Measurements from ENCODE around the gene SMAD5. TPM values are rescaled to one million over a fixed set of nuclear protein-coding genes. Genes with fewer than 3 reads are reported as not detected.

The SMAD5 gene
- total and polyA plus RNA-seq, 2 of the 13 experiments (the other 11 are each of a cell fraction or from before 2014, with no cell fraction given) = 27.2 to 48.5 TPM

- CTCF ChIA-PET (ENCODE audit: low intra/inter-chr PET ratio, low total read pairs) = no interaction called here
- intact Hi-C loops (cut with micrococcal nuclease; ENCODE audit: unreplicated experiment) = no loop called here
- ATAC-seq = no peak
- no peaks in the 10 kb centered on the region for H3K27me3 ChIP-seq (ENCODE audit: control insufficient read depth in 1 of 2, insufficient read depth in 2 of 2, low read length in 2 of 2)
- no peaks in the 10 kb centered on the region; a peak in 1 of 5 replicates for H3K36me3 ChIP-seq (replicated peaks in 1 of 2; ENCODE audit: control insufficient read depth in 1 of 2, insufficient read depth in 2 of 2, low read length in 2 of 2)
- peaks cover 69% of the 10 kb centered on the region for H4K20me1 ChIP-seq (ENCODE audit: insufficient read depth, low read length)
- DNase-seq (ENCODE audit: low spot score) = no peak
- POLR2A ChIA-PET = no interaction called here
- no peak overlapping the region for H2AFZ ChIP-seq (ENCODE audit: low read length)
- H3K9me3 ChIP-seq (ENCODE audit: low read length) = no peaks in the 10 kb centered on the region
- no peak for TF ChIP-seq SIN3A (IDR thresholded peaks at IDR 0.05; ENCODE audit: borderline replicate concordance, low read depth, low read length)
- no peak for TF ChIP-seq ZNF720 (CRISPR knock-in tag; IDR thresholded peaks at IDR 0.05)
- no peak for TF ChIP-seq GTF3A (CRISPR knock-in tag; conservative IDR thresholded peaks at IDR 0.05)
- TF ChIP-seq HOXA3 (CRISPR knock-in tag; IDR thresholded peaks at IDR 0.05) = no peak
- TF ChIP-seq MAFF (IDR thresholded peaks at IDR 0.05; ENCODE audit: low read depth, low read length) = 0 out of 2 replicates have a peak, but pooled peaks have one; percentile 2
- no peak for TF ChIP-seq RFX3 (CRISPR knock-in tag; IDR thresholded peaks at IDR 0.05)
- TF ChIP-seq, protein P1, sequence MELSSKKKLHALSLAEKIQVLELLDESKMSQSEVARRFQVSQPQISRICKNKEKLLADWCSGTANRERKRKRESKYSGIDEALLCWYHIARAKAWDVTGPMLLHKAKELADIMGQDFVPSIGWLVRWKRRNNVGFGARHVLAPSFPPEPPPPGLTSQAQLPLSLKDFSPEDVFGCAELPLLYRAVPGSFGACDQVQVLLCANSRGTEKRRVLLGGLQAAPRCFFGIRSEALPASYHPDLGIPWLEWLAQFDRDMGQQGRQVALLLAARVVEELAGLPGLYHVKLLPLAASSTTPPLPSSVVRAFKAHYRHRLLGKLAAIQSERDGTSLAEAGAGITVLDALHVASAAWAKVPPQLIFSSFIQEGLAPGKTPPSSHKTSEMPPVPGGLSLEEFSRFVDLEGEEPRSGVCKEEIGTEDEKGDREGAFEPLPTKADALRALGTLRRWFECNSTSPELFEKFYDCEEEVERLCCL (CRISPR knock-in tag; IDR thresholded peaks at IDR 0.05; ENCODE audit: borderline replicate concordance) = no peak
- TF ChIP-seq ZNF543 (CRISPR knock-in tag; IDR thresholded peaks at IDR 0.05) = no peak
- H3K4me2 ChIP-seq (ENCODE audit: low read depth, low read length) = no peak overlapping the region
- peaks cover 99% of the 10 kb centered on the region for H3K79me2 ChIP-seq (ENCODE audit: insufficient read depth, low read length)
- no peak for FAIRE-seq
- H3K9ac ChIP-seq (ENCODE audit: insufficient read depth, low read depth, low read length) = no peak overlapping the region
- no peak overlapping the region for H3K4me3 ChIP-seq (replicated peaks in 1 of 3; ENCODE audit: insufficient read depth in 1 of 3, low read depth in 2 of 3, low read length in 3 of 3)
- no TSS peak for BruUV-seq (replicated peaks)
- in situ Hi-C loops (cut with HindIII; ENCODE audit: extremely low pct_ligation_motif_present, low pct_unique_long_range_greater_than_20kb) = no loop called here
- H3K27ac ChIP-seq (ENCODE audit: extremely low read length, insufficient read depth, low read length) = no peak overlapping the region
- peaks cover 66% of the 10 kb centered on the region for H3K4me1 ChIP-seq (ENCODE audit: insufficient read depth, low read length)
Measured at GRCh38 chr5:136141561-136141960, 8.9 kb downstream of the SMAD5 start.

DNA sequence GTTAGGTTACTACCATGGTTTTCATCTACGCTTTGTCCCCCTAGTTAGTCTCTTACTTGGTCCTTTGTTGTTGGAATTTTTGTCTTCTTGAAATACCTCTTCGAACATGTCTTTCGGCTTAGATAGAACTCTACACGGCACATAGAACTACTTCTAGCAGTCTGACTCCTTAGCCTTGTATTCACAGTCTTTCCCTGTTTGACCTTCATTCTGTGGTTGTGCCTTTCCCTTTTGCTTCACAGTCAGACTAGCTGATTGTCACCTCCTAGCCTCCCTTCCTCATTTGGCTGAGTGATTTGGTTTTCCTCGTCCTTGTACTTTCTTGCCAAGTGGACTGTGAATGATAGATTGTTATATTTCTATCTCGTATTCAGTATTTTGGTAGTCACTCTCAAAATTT is 10.7 kb downstream of the SMAD5 start:
- TF ChIP-seq SMC3 (IDR thresholded peaks at IDR 0.05; ENCODE audit: low read length) (no peak), NONO (IDR thresholded peaks at IDR 0.05) (no peak), NONO (CRISPR knock-in tag; conservative IDR thresholded peaks at IDR 0.05) (no peak), THAP11 (CRISPR knock-in tag; IDR thresholded peaks at IDR 0.05) (no peak), ZNF260 (CRISPR knock-in tag; IDR thresholded peaks at IDR 0.05; ENCODE audit: borderline replicate concordance, low read depth) (no peak), RXRA (CRISPR knock-in tag; IDR thresholded peaks at IDR 0.05) (no peak), MXD4 (CRISPR knock-in tag; IDR thresholded peaks at IDR 0.05) (no peak), CEBPB (IDR thresholded peaks at IDR 0.05; ENCODE audit: borderline replicate concordance, low read depth, low read length) (no peak), ZC3H13 (CRISPR knock-in tag; IDR thresholded peaks at IDR 0.05) (no peak), ZNF333 (CRISPR knock-in tag; IDR thresholded peaks at IDR 0.05; ENCODE audit: borderline replicate concordance) (no peak)
- TF ChIP-seq, protein P2, sequence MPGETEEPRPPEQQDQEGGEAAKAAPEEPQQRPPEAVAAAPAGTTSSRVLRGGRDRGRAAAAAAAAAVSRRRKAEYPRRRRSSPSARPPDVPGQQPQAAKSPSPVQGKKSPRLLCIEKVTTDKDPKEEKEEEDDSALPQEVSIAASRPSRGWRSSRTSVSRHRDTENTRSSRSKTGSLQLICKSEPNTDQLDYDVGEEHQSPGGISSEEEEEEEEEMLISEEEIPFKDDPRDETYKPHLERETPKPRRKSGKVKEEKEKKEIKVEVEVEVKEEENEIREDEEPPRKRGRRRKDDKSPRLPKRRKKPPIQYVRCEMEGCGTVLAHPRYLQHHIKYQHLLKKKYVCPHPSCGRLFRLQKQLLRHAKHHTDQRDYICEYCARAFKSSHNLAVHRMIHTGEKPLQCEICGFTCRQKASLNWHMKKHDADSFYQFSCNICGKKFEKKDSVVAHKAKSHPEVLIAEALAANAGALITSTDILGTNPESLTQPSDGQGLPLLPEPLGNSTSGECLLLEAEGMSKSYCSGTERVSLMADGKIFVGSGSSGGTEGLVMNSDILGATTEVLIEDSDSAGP (CRISPR knock-in tag; IDR thresholded peaks at IDR 0.05; ENCODE audit: borderline replicate concordance) = no peak
- Histone ChIP-seq H3K4me2 (ENCODE audit: low read depth, low read length) (no peak overlapping the region), H2AFZ (ENCODE audit: low read length) (no peak overlapping the region), H4K20me1 (ENCODE audit: insufficient read depth, low read length) (peaks cover 56% of the 10 kb centered on the region), H3K9ac (ENCODE audit: insufficient read depth, low read depth, low read length) (no peak overlapping the region), H3K27ac (ENCODE audit: extremely low read length, insufficient read depth, low read length) (no peak overlapping the region), H3K4me1 (ENCODE audit: insufficient read depth, low read length) (peaks cover 50% of the 10 kb centered on the region), H3K4me3 (replicated peaks in 1 of 3; ENCODE audit: insufficient read depth in 1 of 3, low read depth in 2 of 3, low read length in 3 of 3) (no peak overlapping the region), H3K27me3 (ENCODE audit: control insufficient read depth in 1 of 2, insufficient read depth in 2 of 2, low read length in 2 of 2) (no peaks in the 10 kb centered on the region), H3K9me3 (ENCODE audit: low read length) (no peaks in the 10 kb centered on the region), H3K36me3 (replicated peaks in 1 of 2; ENCODE audit: control insufficient read depth in 1 of 2, insufficient read depth in 2 of 2, low read length in 2 of 2) (peaks cover 0 to 1% of the 10 kb centered on the region in 2 experiments; a peak in 1 of 5 replicates), H3K79me2 (ENCODE audit: insufficient read depth, low read length) (peaks cover 99% of the 10 kb centered on the region)
- DNase-seq (ENCODE audit: low spot score) = no peak
- CTCF ChIA-PET (ENCODE audit: low intra/inter-chr PET ratio, low total read pairs) = no interaction called here
- WGBS (ENCODE audit: low lambda C conversion rate) = 97% methylated on average over 6 of the region's 6 CpGs
- intact Hi-C loops (cut with micrococcal nuclease; ENCODE audit: unreplicated experiment) = no loop called here
- POLR2A ChIA-PET = interaction anchor here (1.2 kb wide), 1 partner anchor 90 kb away, joined by 3 read pairs; no protein-coding TSS in a partner anchor
- FAIRE-seq = no peak
- in situ Hi-C loops (cut with HindIII; ENCODE audit: extremely low pct_ligation_motif_present, low pct_unique_long_range_greater_than_20kb) = no loop called here
- no TSS peak for BruUV-seq (replicated peaks)
- no peak for ATAC-seq

Data from HepG2 (cell line).